ENCODE results near the gene CGB2.

The CGB2 gene

GRCh38 chr19:48990400-48990799, 41.3 kb upstream of the CGB2 start:
- no peak overlapping the region for H2BK15ac ChIP-seq (ENCODE audit: low read depth, poor library complexity, severe bottlenecking)
- 84% methylated on average over 4 of the region's 4 CpGs for WGBS
- H3K14ac ChIP-seq (ENCODE audit: low read length in 2 of 2) = no peak overlapping the region
- no peak overlapping the region for H3K4ac ChIP-seq (ENCODE audit: low read depth in 1 of 2, low read length in 2 of 2)
- H2AFZ ChIP-seq (ENCODE audit: low read depth, low read length) = no peak overlapping the region
- H4K8ac ChIP-seq (ENCODE audit: low read length) = no peak overlapping the region
- no peak overlapping the region for H3K4me2 ChIP-seq (ENCODE audit: low read length, poor library complexity, severe bottlenecking)
- no peak overlapping the region for H3K18ac ChIP-seq (ENCODE audit: low read depth in 1 of 2, low read length in 2 of 2)
- peaks cover 43 to 53% of the 10 kb centered on the region in 2 experiments for H3K36me3 ChIP-seq (ENCODE audit: control insufficient read depth in 1 of 2, insufficient read depth in 2 of 2, low read depth in 1 of 2, low read length in 2 of 2)
- H3K79me1 ChIP-seq (replicated peaks; ENCODE audit: low read length, poor library complexity, severe bottlenecking) = peaks cover 32% of the 10 kb centered on the region
- H2BK5ac ChIP-seq (ENCODE audit: low read depth, low read length, poor library complexity, severe bottlenecking) = no peak overlapping the region
- H3K27ac ChIP-seq (ENCODE audit: low read length, poor library complexity, severe bottlenecking) = no peak overlapping the region
- no peak overlapping the region for H2BK120ac ChIP-seq (ENCODE audit: low read depth, low read length)
- peaks cover 25% of the 10 kb centered on the region for H3K4me1 ChIP-seq (ENCODE audit: control insufficient read depth, insufficient read depth, low read depth, low read length)
- peak overlapping the region; percentile 44 for H3K9ac ChIP-seq (ENCODE audit: low read length)
- H3K4me3 ChIP-seq (ENCODE audit: insufficient read depth in 1 of 2, low read depth in 1 of 2, low read length in 2 of 2) = peak overlapping the region in 1 of 2 experiments; percentile 97
- H3K9me3 ChIP-seq (ENCODE audit: control insufficient read depth, low read length) = no peaks in the 10 kb centered on the region
- DNase-seq = no peak
- H3K27me3 ChIP-seq (ENCODE audit: control insufficient read depth in 1 of 2, insufficient read depth in 1 of 2, low read length in 2 of 2) = no peaks in the 10 kb centered on the region
- H2AK5ac ChIP-seq (ENCODE audit: low read length, severe bottlenecking) = no peak overlapping the region
- no peak overlapping the region for H2BK12ac ChIP-seq (ENCODE audit: low read length in 2 of 2)
- no peak overlapping the region for H4K91ac ChIP-seq (ENCODE audit: low read length)
- H3K23ac ChIP-seq (ENCODE audit: low read length in 2 of 2) = no peak overlapping the region

- peak overlapping the region; percentile 67 for H2BK15ac ChIP-seq (ENCODE audit: low read depth, poor library complexity, severe bottlenecking)
- peak overlapping the region; percentile 71 for H4K91ac ChIP-seq (ENCODE audit: low read length)
- 93% methylated on average over 22 of the region's 22 CpGs for WGBS
- no peaks in the 10 kb centered on the region for H3K9me3 ChIP-seq (ENCODE audit: control insufficient read depth, low read length)
- no peak overlapping the region for H3K23ac ChIP-seq (ENCODE audit: low read length in 2 of 2)
- H3K4me3 ChIP-seq (ENCODE audit: insufficient read depth in 1 of 2, low read depth in 1 of 2, low read length in 2 of 2) = peak overlapping the region in 1 of 2 experiments; percentile 97
- DNase-seq = no peak
- H3K4ac ChIP-seq (ENCODE audit: low read depth in 1 of 2, low read length in 2 of 2) = no peak overlapping the region
- peak overlapping the region; percentile 24 for H4K8ac ChIP-seq (ENCODE audit: low read length)
- no peak overlapping the region for H3K27ac ChIP-seq (ENCODE audit: low read length, poor library complexity, severe bottlenecking)
- H2BK120ac ChIP-seq (ENCODE audit: low read depth, low read length) = no peak overlapping the region
- H3K36me3 ChIP-seq (ENCODE audit: control insufficient read depth in 1 of 2, insufficient read depth in 2 of 2, low read depth in 1 of 2, low read length in 2 of 2) = peaks cover 36 to 46% of the 10 kb centered on the region in 2 experiments
- H3K18ac ChIP-seq (ENCODE audit: low read depth in 1 of 2, low read length in 2 of 2) = no peak overlapping the region
- no peaks in the 10 kb centered on the region for H3K27me3 ChIP-seq (ENCODE audit: control insufficient read depth in 1 of 2, insufficient read depth in 1 of 2, low read length in 2 of 2)
- no peak overlapping the region for H2AK5ac ChIP-seq (ENCODE audit: low read length, severe bottlenecking)
- H3K4me2 ChIP-seq (ENCODE audit: low read length, poor library complexity, severe bottlenecking) = no peak overlapping the region
- peaks cover 25% of the 10 kb centered on the region for H3K4me1 ChIP-seq (ENCODE audit: control insufficient read depth, insufficient read depth, low read depth, low read length)
- no peak overlapping the region for H2BK12ac ChIP-seq (ENCODE audit: low read length in 2 of 2)
- no peak overlapping the region for H3K14ac ChIP-seq (ENCODE audit: low read length in 2 of 2)
- no peak overlapping the region for H2AFZ ChIP-seq (ENCODE audit: low read depth, low read length)
- H3K9ac ChIP-seq (ENCODE audit: low read length) = peak overlapping the region; percentile 97
- H2BK5ac ChIP-seq (ENCODE audit: low read depth, low read length, poor library complexity, severe bottlenecking) = no peak overlapping the region
- H3K79me1 ChIP-seq (replicated peaks; ENCODE audit: low read length, poor library complexity, severe bottlenecking) = peaks cover 29% of the 10 kb centered on the region
Measured at GRCh38 chr19:48991011-48991609, 40.6 kb upstream of the CGB2 start.

- Histone ChIP-seq H2BK120ac (ENCODE audit: low read depth, low read length) (no peak overlapping the region), H3K23ac (ENCODE audit: low read length in 2 of 2) (peak overlapping the region in 1 of 2 experiments; percentile 27), H3K9ac (ENCODE audit: low read length) (peak overlapping the region; percentile 97), H3K4me3 (ENCODE audit: insufficient read depth in 1 of 2, low read depth in 1 of 2, low read length in 2 of 2) (peak overlapping the region; percentile 75 to 97), H3K27ac (ENCODE audit: low read length, poor library complexity, severe bottlenecking) (peak overlapping the region; percentile 78), H3K4ac (ENCODE audit: low read depth in 1 of 2, low read length in 2 of 2) (peak overlapping the region; percentile 0 to 74), H3K9me3 (ENCODE audit: control insufficient read depth, low read length) (no peaks in the 10 kb centered on the region), H3K18ac (ENCODE audit: low read depth in 1 of 2, low read length in 2 of 2) (peak overlapping the region; percentile 24 to 67), H2AK5ac (ENCODE audit: low read length, severe bottlenecking) (peak overlapping the region; percentile 3), H3K4me2 (ENCODE audit: low read length, poor library complexity, severe bottlenecking) (peak overlapping the region; percentile 87), H3K36me3 (ENCODE audit: control insufficient read depth in 1 of 2, insufficient read depth in 2 of 2, low read depth in 1 of 2, low read length in 2 of 2) (peaks cover 27 to 39% of the 10 kb centered on the region in 2 experiments), H3K14ac (ENCODE audit: low read length in 2 of 2) (peak overlapping the region in 1 of 2 experiments; percentile 97), H2BK15ac (ENCODE audit: low read depth, poor library complexity, severe bottlenecking) (no peak overlapping the region), H4K8ac (ENCODE audit: low read length) (no peak overlapping the region), H2BK5ac (ENCODE audit: low read depth, low read length, poor library complexity, severe bottlenecking) (no peak overlapping the region), H3K79me1 (replicated peaks; ENCODE audit: low read length, poor library complexity, severe bottlenecking) (peaks cover 25% of the 10 kb centered on the region), H4K91ac (ENCODE audit: low read length) (no peak overlapping the region), H2AFZ (ENCODE audit: low read depth, low read length) (no peak overlapping the region), H3K27me3 (ENCODE audit: control insufficient read depth in 1 of 2, insufficient read depth in 1 of 2, low read length in 2 of 2) (no peaks in the 10 kb centered on the region), H3K4me1 (ENCODE audit: control insufficient read depth, insufficient read depth, low read depth, low read length) (peaks cover 25% of the 10 kb centered on the region), H2BK12ac (ENCODE audit: low read length in 2 of 2) (no peak overlapping the region)
- peak; percentile 91 for DNase-seq
- WGBS = 44% methylated on average over 8 of the region's 8 CpGs
Measured at GRCh38 chr19:48991873-48992580, 39.7 kb upstream of the CGB2 start.

- H3K9ac ChIP-seq (ENCODE audit: low read length) = peak overlapping the region; percentile 97
- H2BK5ac ChIP-seq (ENCODE audit: low read depth, low read length, poor library complexity, severe bottlenecking) = peak overlapping the region; percentile 20
- DNase-seq = peak; percentile 32
- H4K8ac ChIP-seq (ENCODE audit: low read length) = peak overlapping the region; percentile 1
- peak overlapping the region; percentile 78 for H3K27ac ChIP-seq (ENCODE audit: low read length, poor library complexity, severe bottlenecking)
- no peak overlapping the region for H2AK5ac ChIP-seq (ENCODE audit: low read length, severe bottlenecking)
- peak overlapping the region in 1 of 2 experiments; percentile 90 for H3K23ac ChIP-seq (ENCODE audit: low read length in 2 of 2)
- H2BK120ac ChIP-seq (ENCODE audit: low read depth, low read length) = no peak overlapping the region
- peak overlapping the region; percentile 27 to 89 for H3K4ac ChIP-seq (ENCODE audit: low read depth in 1 of 2, low read length in 2 of 2)
- H3K18ac ChIP-seq (ENCODE audit: low read depth in 1 of 2, low read length in 2 of 2) = peak overlapping the region; percentile 75 to 98
- H3K4me2 ChIP-seq (ENCODE audit: low read length, poor library complexity, severe bottlenecking) = peak overlapping the region; percentile 87
- H3K4me3 ChIP-seq (ENCODE audit: insufficient read depth in 1 of 2, low read depth in 1 of 2, low read length in 2 of 2) = peak overlapping the region; percentile 75 to 97
- H3K27me3 ChIP-seq (ENCODE audit: control insufficient read depth in 1 of 2, insufficient read depth in 1 of 2, low read length in 2 of 2) = no peaks in the 10 kb centered on the region
- WGBS = under 1% methylated on average over 20 of the region's 20 CpGs
- H3K36me3 ChIP-seq (ENCODE audit: control insufficient read depth in 1 of 2, insufficient read depth in 2 of 2, low read depth in 1 of 2, low read length in 2 of 2) = peaks cover 23 to 37% of the 10 kb centered on the region in 2 experiments
- H3K79me1 ChIP-seq (replicated peaks; ENCODE audit: low read length, poor library complexity, severe bottlenecking) = peaks cover 23% of the 10 kb centered on the region
- peak overlapping the region; percentile 1 for H2BK15ac ChIP-seq (ENCODE audit: low read depth, poor library complexity, severe bottlenecking)
- peak overlapping the region; percentile 66 for H4K91ac ChIP-seq (ENCODE audit: low read length)
- H3K14ac ChIP-seq (ENCODE audit: low read length in 2 of 2) = peak overlapping the region in 1 of 2 experiments; percentile 45
- H2AFZ ChIP-seq (ENCODE audit: low read depth, low read length) = peak overlapping the region; percentile 29
- H3K9me3 ChIP-seq (ENCODE audit: control insufficient read depth, low read length) = no peaks in the 10 kb centered on the region
- H3K4me1 ChIP-seq (ENCODE audit: control insufficient read depth, insufficient read depth, low read depth, low read length) = peaks cover 26% of the 10 kb centered on the region
- H2BK12ac ChIP-seq (ENCODE audit: low read length in 2 of 2) = peak overlapping the region in 1 of 2 experiments; percentile 90
Measured at GRCh38 chr19:48992581-48993174, 39.0 kb upstream of the CGB2 start.

Data from mesenchymal stem cell (in vitro differentiated cells and primary cell).